Prostate gland (tissue), 2 donors: ENCODE results near the gene TSGA10IP. TPM values are rescaled to one million over a fixed set of nuclear protein-coding genes. Genes with fewer than 3 reads are reported as not detected.

Source experiments
- DNase-seq: peaks from one replicate; pipeline ENCODE4 v3.0.0-alpha.2; 2019; ENCODE audit warnings: low spot score
- H3K27ac ChIP-seq, 2 donors: fragments of 200-600 bp; sonication (generic); 2 replicates each; pipeline ENCODE4 v1.5.1; 2017 to 2019
- H3K27me3 ChIP-seq: fragments of 200-600 bp; sonication (generic); replicated peaks from 2 replicates; pipeline ENCODE4 v1.5.1; 2019; ENCODE audit not compliant: insufficient read depth
- H3K36me3 ChIP-seq, 2 donors: fragments of 200-600 bp; sonication (generic); 1 replicate in 1 of 2; 2 replicates in 1 of 2; pipeline versions ENCODE4 v1.5.1 to v1.8.1; 2017 to 2019
- H3K4me1 ChIP-seq: fragments of 200-600 bp; sonication (generic); replicated peaks from 2 replicates; pipeline ENCODE4 v1.5.1; 2019
- H3K4me3 ChIP-seq, 2 donors: fragments of 200-600 bp; sonication (generic); 2 replicates each; pipeline ENCODE4 v1.5.1; 2017 to 2019
- H3K9me3 ChIP-seq: fragments of 200-600 bp; sonication (generic); 2 replicates; pipeline ENCODE4 v1.5.1; 2017
- POLR2A ChIP-seq: fragments of 450-650 bp; IDR thresholded peaks from one replicate; pipeline ENCODE4 v1.6.1; 2016; ENCODE audit warnings: antibody characterized with exemption, mild to moderate bottlenecking
- POLR2AphosphoS5 ChIP-seq: sonication (generic); formaldehyde crosslinking; IDR thresholded peaks from one replicate; pipeline ENCODE4 v1.6.1; 2017; ENCODE audit warnings: antibody characterized with exemption
- WGBS: methylation state at CpG from one replicate; pipeline ENCODE4 v1.1.5; 2018; 5-methylcytosine and 5-hydroxymethylcytosine counted together
- intact Hi-C: fragments of 100-400 bp; cut with DNase I; formaldehyde crosslinking; loops from one replicate; pipeline ENCODE4 v1.14.2; 2022
- total RNA-seq, 2 donors: library from RNA; depleted of rRNA; stranded (reverse); fragments of >200 nt; gene quantifications; one replicate each; pipeline ENCODE4 v1.1.0, GENCODE V29; 2016
- TF ChIP-seq, protein P1 (sequence below), 4 experiments: fragments of 200-600 bp in 2 of 4; fragments of 450-650 bp in 2 of 4; sonication (generic) in 2 of 4; IDR thresholded peaks; 1 replicate in 3 of 4; 2 replicates in 1 of 4; pipeline ENCODE4 v1.5.1; 2016 to 2019; ENCODE audit warnings: antibody characterized with exemption in 4 of 4, mild to moderate bottlenecking in 2 of 4, moderate library complexity in 2 of 4

The TSGA10IP gene
- total RNA-seq, 2 donors from 2014 or later, result 0.68 TPM; not detected in 1

DNA sequence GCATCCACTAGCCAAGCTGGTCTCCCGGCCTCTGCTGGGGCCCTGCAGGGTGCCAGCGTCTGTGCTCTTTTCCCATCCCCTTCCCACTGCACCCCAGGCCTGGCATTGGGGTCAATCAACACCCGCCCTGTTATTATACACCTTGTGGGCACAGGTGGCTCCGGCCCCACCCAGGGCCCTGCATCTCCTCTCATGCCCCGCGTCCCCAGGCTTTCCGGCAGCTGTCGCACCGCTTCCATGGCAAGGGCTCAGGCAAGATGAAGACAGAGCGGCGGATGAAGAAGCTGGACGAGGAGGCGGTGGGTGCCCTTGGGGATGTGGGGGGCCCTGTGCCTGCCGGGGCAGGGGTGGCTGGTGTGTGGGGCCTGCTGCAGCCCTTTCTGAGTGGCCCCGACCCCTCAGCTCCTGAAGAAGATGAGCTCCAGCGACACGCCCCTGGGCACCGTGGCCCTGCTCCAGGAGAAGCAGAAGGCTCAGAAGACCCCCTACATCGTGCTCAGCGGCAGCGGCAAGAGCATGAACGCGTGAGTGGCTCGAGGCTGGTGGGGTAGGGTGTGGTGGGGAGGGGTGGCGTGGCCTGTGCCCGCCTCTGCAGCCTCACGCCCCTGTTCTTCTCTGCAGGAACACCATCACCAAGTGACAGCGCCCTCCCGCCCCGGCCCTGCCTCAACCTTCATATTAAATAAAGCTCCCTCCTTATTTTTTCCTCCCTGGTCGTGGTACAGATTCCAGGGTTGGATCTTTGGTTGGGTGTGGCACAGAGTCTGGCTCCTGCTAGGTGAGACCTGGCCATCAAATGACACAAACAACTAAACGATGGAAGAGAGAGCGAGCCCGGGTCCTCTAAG, 33.3 kb downstream of the TSGA10IP start:
- peaks cover 2 to 15% of the 10 kb centered on the region in 2 donors for H3K36me3 ChIP-seq
- TF ChIP-seq, protein P1, sequence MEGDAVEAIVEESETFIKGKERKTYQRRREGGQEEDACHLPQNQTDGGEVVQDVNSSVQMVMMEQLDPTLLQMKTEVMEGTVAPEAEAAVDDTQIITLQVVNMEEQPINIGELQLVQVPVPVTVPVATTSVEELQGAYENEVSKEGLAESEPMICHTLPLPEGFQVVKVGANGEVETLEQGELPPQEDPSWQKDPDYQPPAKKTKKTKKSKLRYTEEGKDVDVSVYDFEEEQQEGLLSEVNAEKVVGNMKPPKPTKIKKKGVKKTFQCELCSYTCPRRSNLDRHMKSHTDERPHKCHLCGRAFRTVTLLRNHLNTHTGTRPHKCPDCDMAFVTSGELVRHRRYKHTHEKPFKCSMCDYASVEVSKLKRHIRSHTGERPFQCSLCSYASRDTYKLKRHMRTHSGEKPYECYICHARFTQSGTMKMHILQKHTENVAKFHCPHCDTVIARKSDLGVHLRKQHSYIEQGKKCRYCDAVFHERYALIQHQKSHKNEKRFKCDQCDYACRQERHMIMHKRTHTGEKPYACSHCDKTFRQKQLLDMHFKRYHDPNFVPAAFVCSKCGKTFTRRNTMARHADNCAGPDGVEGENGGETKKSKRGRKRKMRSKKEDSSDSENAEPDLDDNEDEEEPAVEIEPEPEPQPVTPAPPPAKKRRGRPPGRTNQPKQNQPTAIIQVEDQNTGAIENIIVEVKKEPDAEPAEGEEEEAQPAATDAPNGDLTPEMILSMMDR (IDR thresholded peaks at IDR 0.05), result no peak
- no peak for TF ChIP-seq POLR2AphosphoS5
- TF ChIP-seq POLR2A, result no peak
- no peaks in the 10 kb centered on the region for H3K27me3 ChIP-seq
- H3K4me3 ChIP-seq, result no peak overlapping the region
- no peaks in the 10 kb centered on the region for H3K4me1 ChIP-seq
- no peak overlapping the region for H3K27ac ChIP-seq
- intact Hi-C loops, result no loop called here
- no peaks in the 10 kb centered on the region for H3K9me3 ChIP-seq
- whole genome bisulfite sequencing, result 88% methylated on average over 34 of the region's 34 CpGs
- no peak for DNase-seq

DNA sequence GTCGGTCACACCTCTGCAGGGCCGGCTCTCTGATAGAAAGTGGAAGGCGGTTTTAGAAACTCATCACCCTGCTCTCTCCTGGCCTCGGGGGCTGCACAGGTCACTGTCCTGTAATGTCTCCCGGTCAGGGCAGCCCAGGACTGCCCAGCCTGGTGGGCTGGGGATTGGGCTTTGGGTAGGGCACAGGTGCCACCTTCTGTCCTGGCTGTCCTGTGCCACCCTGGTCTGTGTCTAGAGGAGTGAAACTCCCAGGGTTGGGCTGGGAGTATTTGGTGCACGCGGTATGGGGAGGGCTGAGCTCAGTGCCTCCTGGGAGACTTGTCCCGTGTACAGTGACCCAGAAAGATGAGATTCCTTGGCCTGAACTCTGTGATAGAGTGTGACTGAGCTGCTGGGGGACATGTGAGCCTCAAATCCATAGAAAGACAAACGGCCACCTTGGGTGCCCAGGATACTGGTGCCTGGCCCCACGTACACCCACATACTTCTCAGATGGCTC, 34.0 kb downstream of the TSGA10IP start:
- WGBS, result 90% methylated on average over 10 of the region's 10 CpGs
- intact Hi-C loops, result no loop called here
- Histone ChIP-seq H3K9me3 (no peaks in the 10 kb centered on the region), H3K4me1 (no peaks in the 10 kb centered on the region), H3K36me3 (peaks cover 2 to 15% of the 10 kb centered on the region in 2 donors), H3K4me3 (no peak overlapping the region), H3K27me3 (no peaks in the 10 kb centered on the region), H3K27ac (no peak overlapping the region)
- DNase-seq, result no peak
- TF ChIP-seq POLR2AphosphoS5, result no peak
- no peak for TF ChIP-seq POLR2A
- TF ChIP-seq, protein P1 (IDR thresholded peaks at IDR 0.05), result no peak

DNA sequence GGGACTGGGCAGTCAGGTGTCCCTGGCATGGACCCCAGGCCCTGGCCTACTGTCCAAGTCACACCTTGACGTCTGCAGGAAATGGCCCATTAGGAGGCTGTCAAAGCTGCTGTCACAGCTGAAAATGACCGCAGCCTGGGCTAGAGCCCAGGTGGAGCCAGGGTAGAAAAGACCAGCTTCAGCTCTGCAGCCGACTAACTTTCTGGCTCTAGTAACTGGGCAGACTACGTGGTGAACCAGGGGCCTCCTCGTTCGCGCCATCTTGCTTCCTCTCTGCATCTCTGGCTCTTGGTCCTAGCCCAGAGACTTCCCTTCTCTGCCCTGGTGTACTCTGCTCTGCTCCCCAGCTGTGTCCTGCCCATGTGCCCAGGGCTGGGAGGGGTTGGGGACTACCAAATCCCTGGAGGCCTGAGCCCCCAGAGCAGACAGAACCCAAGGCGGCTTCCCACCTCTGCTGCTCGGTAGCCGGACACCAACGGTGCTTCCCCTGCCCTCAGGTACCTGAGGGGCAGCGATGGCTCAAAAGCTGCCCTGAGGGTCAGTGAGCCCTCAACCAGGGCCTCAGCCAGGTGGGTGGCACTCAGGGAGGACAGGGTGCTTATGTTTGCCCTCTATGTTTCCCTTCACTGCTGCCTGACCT, 35.9 kb downstream of the TSGA10IP start:
- TF ChIP-seq POLR2A (no peak), POLR2AphosphoS5 (no peak)
- TF ChIP-seq, protein P1 (IDR thresholded peaks at IDR 0.05), result no peak
- DNase-seq, result no peak
- Histone ChIP-seq H3K27ac (no peak overlapping the region), H3K36me3 (peaks cover 2 to 15% of the 10 kb centered on the region in 2 donors), H3K27me3 (no peaks in the 10 kb centered on the region), H3K9me3 (no peaks in the 10 kb centered on the region), H3K4me1 (no peaks in the 10 kb centered on the region), H3K4me3 (no peak overlapping the region)
- 77% methylated on average over 12 of the region's 12 CpGs for WGBS
- intact Hi-C loops, result loop anchor here (10.0 kb wide), 1 partner anchor 276 kb away; no protein-coding TSS in a partner anchor

DNA sequence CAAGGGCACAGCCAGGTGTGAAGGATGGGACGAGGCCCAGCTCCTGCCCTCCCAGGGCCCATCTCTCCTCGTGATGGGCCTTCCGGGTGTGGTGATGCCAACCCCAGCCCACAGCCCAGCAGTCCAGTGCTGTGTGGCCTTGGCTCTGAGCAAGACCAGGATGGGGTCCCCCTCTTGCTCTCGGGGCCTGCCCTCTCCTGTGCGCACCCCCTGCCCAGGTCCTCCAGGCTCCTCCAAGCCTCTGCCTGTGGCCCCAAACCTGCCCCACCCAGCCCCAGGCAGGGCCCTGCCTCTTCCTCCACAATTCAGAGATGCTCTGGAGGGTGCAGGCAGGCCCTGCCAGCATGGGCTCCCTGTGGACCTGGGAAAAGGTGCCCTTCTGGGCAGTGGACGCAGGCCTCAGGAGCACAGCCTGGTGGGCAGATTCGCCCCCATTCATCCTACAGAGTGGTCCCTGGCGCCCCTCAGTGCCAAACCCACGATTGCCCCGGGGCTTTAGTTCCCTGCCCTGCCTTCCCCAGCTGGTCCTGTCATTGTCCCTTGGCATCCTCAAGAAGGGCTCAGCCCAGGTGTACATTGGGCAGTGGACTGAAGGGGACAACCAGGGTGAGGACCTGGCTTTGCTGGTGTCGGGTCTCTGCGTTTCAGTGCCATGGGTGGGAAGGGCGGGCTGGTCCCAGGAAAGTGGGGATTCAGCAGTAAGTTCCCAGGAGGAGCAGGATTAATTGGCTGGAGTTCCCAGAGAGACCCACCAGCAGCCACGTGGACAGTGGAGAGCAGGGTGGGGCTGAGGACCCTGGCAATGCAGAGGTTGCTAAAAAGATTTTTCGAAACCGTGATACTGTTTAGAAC, 36.9 kb downstream of the TSGA10IP start:
- no peak for DNase-seq
- H3K27ac ChIP-seq, result no peak overlapping the region
- H3K36me3 ChIP-seq, result peaks cover 2 to 13% of the 10 kb centered on the region in 2 donors
- no peaks in the 10 kb centered on the region for H3K9me3 ChIP-seq
- WGBS, result 61% methylated on average over 12 of the region's 16 CpGs
- TF ChIP-seq, protein P1 (IDR thresholded peaks at IDR 0.05), result no peak
- TF ChIP-seq POLR2AphosphoS5, result no peak
- no peak for TF ChIP-seq POLR2A
- no peaks in the 10 kb centered on the region for H3K27me3 ChIP-seq
- intact Hi-C loops, result loop anchor here (10.0 kb wide), 1 partner anchor 277 kb away; no protein-coding TSS in a partner anchor
- no peaks in the 10 kb centered on the region for H3K4me1 ChIP-seq
- no peak overlapping the region for H3K4me3 ChIP-seq
